ENCODE results near the gene SMAD3. TPM values are rescaled to one million over a fixed set of nuclear protein-coding genes. Genes with fewer than 3 reads are reported as not detected.

Gene SMAD3
- total and polyA plus RNA-seq, 2 of the 4 experiments (the other 2 are of a cell fraction), result 71.0 to 177 TPM

- Histone ChIP-seq H2BK120ac (ENCODE audit: low read depth, low read length) (peak overlapping the region; percentile 54; the same call in 1 of the 2 replicates), H4K5ac (ENCODE audit: low read depth, low read length) (peak overlapping the region; percentile 27; the same call in 1 of the 2 replicates), H3K18ac (ENCODE audit: low read depth, low read length) (no peak overlapping the region; the same call in 1 of the 2 replicates), H3K36me3 (ENCODE audit: control insufficient read depth, insufficient read depth, low read length) (peaks cover 65% of the 10 kb centered on the region), H3K4me1 (ENCODE audit: control insufficient read depth, insufficient read depth, low read length) (peaks cover 61% of the 10 kb centered on the region), H3K14ac (replicated peaks; ENCODE audit: low read depth, low read length) (peak overlapping the region; percentile 48; the same call in 1 of the 2 replicates), H4K8ac (ENCODE audit: low read depth in 2 of 2, low read length in 2 of 2) (peak overlapping the region in 1 of 2 experiments; percentile 27; a peak in 2 of 4 replicates), H3K79me1 (ENCODE audit: low read depth in 1 of 2, low read length in 2 of 2) (peaks cover 42 to 92% of the 10 kb centered on the region in 2 experiments), H4K91ac (ENCODE audit: insufficient read depth, low read depth, low read length) (peak overlapping the region; percentile 31; the same call in 1 of the 2 replicates), H3K56ac (ENCODE audit: extremely low read depth, insufficient read depth, low read length) (no peak overlapping the region), H2BK15ac (ENCODE audit: low read depth, low read length) (peak overlapping the region; percentile 15; the same call in 1 of the 3 replicates), H3K4me3 (ENCODE audit: insufficient read depth, low read depth, low read length) (no peak overlapping the region), H3K4me2 (ENCODE audit: low read depth, low read length) (no peak overlapping the region), H2AK9ac (replicated peaks; ENCODE audit: low read depth, low read length, poor library complexity) (peak overlapping the region; percentile 31), H3K27me3 (ENCODE audit: control insufficient read depth, insufficient read depth, low read length) (no peaks in the 10 kb centered on the region), H3K27ac (ENCODE audit: insufficient read depth, low read length) (peak overlapping the region; percentile 89), H2AFZ (replicated peaks; ENCODE audit: low read length, poor library complexity) (no peak overlapping the region), H3K9ac (ENCODE audit: low read depth, low read length) (no peak overlapping the region), H4K20me1 (ENCODE audit: insufficient read depth, low read length) (peaks cover 41% of the 10 kb centered on the region), H2AK5ac (ENCODE audit: low read depth, low read length) (peak overlapping the region; percentile 93), H3K9me1 (ENCODE audit: insufficient read depth, low read length) (peaks cover 69% of the 10 kb centered on the region), H3K9me3 (ENCODE audit: control insufficient read depth, insufficient read depth, low read length) (no peaks in the 10 kb centered on the region), H2BK5ac (ENCODE audit: low read depth, low read length, poor library complexity, severe bottlenecking) (peak overlapping the region; percentile 33), H3K23ac (ENCODE audit: low read depth, low read length) (0 out of 2 replicates have a peak overlapping the region, but pooled peaks have one; percentile 67), H3K4ac (ENCODE audit: low read depth, low read length) (peak overlapping the region; percentile 45), H2BK20ac (ENCODE audit: low read depth, low read length) (0 out of 2 replicates have a peak overlapping the region, but pooled peaks have one; percentile 45)
- CTCF ChIA-PET, result no interaction called here
- 80% methylated on average over 9 of the region's 17 CpGs; no CpG with 5 or more reads in 1 of the 2 experiments for WGBS, 2 experiments (ENCODE audit: extremely low coverage in 2 of 2, insufficient read length in 1 of 2)
- intact Hi-C loops (cut with micrococcal nuclease) (no loop called here), in situ Hi-C loops (cut with MboI; ENCODE audit: low sequenced_read_pairs) (no loop called here), dilution Hi-C loops (cut with HindIII; ENCODE audit: low sequenced_read_pairs, unreplicated experiment) (no loop called here)
- ATAC-seq (ENCODE audit: low read depth) (no peak), DNase-seq (no peak)
- TF ChIP-seq ELK1 (IDR thresholded peaks at IDR 0.05; ENCODE audit: borderline replicate concordance, low read depth, low read length) (no peak), USF2 (IDR thresholded peaks at IDR 0.05; ENCODE audit: low read depth, low read length) (no peak), RAD21 (IDR thresholded peaks at IDR 0.05; ENCODE audit: low read length) (no peak), FOS (IDR thresholded peaks at IDR 0.05; ENCODE audit: low read depth, low read length) (no peak), POLR2A (IDR thresholded peaks at IDR 0.05; ENCODE audit: low read depth, low read length) (no peak), RFX5 (IDR thresholded peaks at IDR 0.05; ENCODE audit: low read depth, low read length) (no peak), RCOR1 (IDR thresholded peaks at IDR 0.05; ENCODE audit: insufficient replicate concordance, low read length) (no peak), CTCF (conservative IDR thresholded peaks at IDR 0.05; ENCODE audit: low read depth, low read length) (no peak), MXI1 (IDR thresholded peaks at IDR 0.05; ENCODE audit: borderline replicate concordance, low read depth, low read length) (no peak), MAZ (IDR thresholded peaks at IDR 0.05; ENCODE audit: borderline replicate concordance, low read depth, low read length) (no peak), CHD1 (IDR thresholded peaks at IDR 0.05; ENCODE audit: low read depth, low read length) (no peak), MAFK (IDR thresholded peaks at IDR 0.05; ENCODE audit: low read depth, low read length) (no peak)
- BruUV-seq (replicated peaks), result no TSS peak
- POLR2A ChIA-PET (ENCODE audit: unreplicated experiment), result no interaction called here
These were observed 99.4 kb downstream of the SMAD3 start for GRCh38 chr15:67164811-67165253.
